ENCODE results near the gene BCAS3.
"Not testable (repeated sequence)": the region's sequence is repeated elsewhere in the genome, so short reads cannot be mapped to it uniquely, and the experiment has no call there.

The BCAS3 gene

DNA sequence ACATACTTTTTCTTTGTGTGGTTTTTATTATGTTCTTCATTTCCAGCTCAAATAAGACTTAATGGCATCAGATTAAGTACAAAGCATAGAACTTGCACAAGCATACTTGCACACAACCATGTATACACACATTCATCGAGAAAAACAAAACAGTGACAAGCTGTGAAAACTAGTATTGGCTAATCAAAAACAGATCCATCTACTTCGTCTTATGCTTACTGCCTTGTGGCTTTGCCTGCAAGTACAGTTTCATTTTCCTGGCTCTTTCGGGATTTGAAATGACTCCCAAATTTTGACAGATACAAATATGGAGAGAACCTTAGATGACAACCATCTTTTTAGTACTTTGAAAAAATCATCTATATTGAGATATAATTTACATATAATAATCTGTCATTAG is 338.3 kb downstream of the BCAS3 start:
- DNase-seq: no peak

DNA sequence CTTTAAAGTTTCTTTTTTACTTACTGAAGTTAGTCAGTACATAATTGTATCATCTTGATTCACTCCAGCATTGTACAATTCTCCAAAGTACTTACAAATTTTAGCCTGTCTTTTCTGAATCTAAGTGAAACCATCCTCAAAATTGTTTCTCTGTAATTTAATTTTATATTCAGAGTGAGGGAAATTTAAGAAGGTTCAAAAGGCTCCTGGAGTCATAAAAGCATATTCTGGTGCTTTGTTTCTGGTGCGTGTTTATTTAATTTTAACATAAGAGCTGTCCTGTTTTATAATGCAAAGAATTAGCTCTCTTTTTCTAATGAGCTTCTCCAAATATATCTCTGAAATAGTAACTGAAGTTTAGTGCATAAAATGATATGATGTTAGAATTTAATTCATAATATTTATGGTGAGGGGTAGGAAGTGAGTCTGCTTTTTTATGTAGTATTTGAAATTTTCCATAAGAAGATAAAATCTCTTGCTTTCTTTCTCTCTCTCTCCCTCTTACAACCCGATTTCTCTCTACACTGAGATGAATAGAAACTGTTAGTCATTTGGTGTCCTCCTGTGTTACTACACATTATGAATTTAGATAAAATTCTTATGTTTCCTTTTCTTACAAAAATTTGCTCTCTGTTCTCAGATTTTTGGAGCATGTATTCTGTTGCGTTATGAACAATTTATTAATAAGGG is 339.8 kb downstream of the BCAS3 start:
- DNase-seq: no peak

GRCh38 chr17:61018938-61019337 is 341.3 kb downstream of the BCAS3 start:
- no peak for DNase-seq

- no peak for DNase-seq
Observed at GRCh38 chr17:61023996-61024395, 346.3 kb downstream of the BCAS3 start.

DNA sequence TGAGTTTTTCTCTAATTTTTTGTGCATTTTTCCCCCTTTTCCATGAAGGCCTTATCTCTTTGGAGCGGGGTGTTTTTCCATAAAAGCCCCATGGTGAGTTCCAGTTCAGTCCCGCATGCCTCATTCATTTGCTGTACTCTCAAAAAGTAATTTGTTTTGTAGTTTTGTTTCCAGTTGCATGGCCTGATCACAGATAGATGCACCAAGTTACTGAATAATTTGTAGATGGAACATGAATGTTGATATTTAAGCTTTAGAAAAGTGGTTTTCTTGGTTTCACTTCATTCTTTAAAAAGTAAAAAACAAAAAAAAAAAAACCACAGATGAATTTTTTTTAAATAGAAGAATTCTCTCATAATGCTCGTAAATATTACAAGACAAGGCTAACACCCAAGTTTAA is 349.2 kb downstream of the BCAS3 start:
- DNase-seq: no peak

DNA sequence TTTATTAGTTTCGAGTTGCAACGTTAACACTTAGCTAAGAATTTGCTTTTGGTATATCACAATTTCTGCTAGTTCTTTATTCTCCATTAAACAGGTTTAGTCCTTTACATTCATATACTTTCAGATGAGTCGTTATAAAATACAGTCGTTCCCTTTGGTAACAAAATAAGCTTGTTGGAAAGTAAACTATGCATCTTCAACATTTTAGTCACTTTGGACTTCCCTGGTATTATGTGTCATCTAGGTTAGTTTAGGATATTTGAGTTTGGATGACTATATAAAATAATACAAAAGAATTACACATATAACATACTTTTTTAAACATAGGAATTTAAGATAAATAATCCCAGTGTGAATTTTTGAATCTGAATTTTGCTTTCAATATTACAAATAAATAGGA is 351.5 kb downstream of the BCAS3 start:
- DNase-seq: no peak

DNA sequence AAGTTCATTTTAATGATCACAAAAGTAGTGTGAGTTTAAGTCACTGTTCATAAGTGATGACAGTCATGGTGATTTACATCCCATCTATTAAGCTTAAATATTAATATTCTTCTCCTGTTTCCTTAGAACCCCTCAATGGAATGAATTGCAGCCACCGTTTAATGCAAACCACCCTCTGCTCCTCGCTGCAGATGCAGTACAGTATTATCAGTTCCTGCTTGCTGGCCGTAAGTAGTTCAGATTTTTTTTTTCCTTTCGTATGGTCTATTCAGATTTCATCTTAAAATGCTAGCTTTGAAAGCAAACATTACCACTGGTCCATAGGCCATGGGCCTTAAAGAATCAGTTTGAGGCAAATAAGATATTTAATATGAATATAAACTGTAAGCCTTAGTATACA is 363.0 kb downstream of the BCAS3 start:
- no peak for DNase-seq

- DNase-seq: not testable (repeated sequence)
Observed at GRCh38 chr17:61042348-61042747, 364.7 kb downstream of the BCAS3 start.

DNA sequence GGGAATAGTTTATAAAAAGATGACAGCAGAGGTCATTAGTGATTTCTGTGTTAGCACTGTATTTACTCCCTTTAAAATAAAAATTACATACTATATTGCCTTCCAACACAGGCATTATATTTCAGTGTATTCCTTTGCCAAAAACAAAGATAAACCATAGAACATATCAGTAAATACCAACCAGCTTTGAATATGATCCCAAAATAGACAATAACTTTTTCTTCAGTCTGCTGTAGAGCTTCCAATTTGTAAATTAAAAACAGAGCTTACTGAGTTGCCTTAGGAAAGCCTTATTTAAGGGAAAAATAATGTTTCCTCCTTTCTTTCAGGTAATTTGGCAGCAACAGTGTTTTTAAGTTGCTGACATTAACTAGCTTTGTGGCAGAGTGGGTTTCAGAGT is 369.9 kb downstream of the BCAS3 start:
- no peak for DNase-seq

GRCh38 chr17:61048376-61049106 is 370.9 kb downstream of the BCAS3 start:
- no peak for DNase-seq

GRCh38 chr17:61053469-61053868 is 375.8 kb downstream of the BCAS3 start:
- no peak for DNase-seq

DNA sequence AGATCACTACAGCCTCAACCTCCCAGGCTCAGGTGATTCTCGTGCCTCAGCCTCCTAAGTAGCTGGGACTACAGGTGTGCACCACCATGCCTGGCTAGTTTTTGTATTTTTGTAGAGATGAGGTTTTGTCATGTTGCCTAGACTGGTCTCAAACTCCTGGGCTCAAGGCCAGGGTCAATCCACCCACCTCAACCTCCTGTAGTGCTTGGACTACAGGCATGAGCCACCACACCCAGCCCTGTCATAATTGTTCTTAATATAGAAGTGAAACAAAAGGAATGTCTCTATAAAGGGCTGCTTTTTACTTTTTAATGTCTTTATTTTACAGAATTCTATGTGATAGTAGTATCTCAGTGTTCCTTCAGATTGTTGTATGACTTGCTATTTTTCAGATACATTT is 376.8 kb downstream of the BCAS3 start:
- DNase-seq: no peak

DNA sequence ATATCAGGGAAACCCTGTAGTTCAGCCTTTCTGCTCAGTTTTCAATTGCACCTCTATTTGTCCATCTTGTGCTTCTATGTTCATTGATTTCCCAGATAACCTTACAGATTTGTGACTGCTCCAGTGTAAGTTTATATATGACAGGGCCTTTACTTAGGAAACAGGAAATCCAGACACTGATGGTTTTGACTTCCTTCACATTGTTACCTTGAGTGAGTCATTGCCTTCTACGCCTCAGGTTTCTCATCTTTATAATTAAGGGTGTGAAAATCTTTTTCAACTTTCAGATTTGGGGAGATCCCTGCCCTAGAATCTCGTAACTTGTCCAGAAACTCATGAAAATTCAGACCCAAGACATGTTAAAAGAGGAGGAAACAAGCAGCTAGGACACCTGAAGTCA is 379.6 kb downstream of the BCAS3 start:
- no peak for DNase-seq

GRCh38 chr17:61058066-61058465 is 380.4 kb downstream of the BCAS3 start:
- DNase-seq: no peak

DNA sequence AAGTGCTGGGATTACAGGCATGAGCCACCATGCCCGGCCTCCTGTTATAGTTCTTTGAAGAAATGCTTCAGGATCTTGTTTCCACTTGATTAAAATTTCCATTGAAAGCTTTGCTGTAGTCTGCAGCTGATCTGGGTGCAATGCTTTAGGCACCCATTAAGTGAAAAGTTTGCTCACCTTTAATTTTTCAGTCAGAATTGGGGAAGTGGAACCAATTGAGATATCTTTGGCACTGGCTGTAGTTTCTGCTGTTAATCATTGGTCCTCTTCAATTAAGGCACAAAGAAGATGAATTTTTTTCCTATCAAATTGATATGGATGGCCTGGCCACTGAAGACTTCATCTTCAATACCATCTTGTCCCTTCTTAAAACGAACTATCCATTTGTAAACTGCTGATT is 385.9 kb downstream of the BCAS3 start:
- DNase-seq: no peak

GRCh38 chr17:61064087-61064951 is 386.7 kb downstream of the BCAS3 start:
- DNase-seq: no peak

GRCh38 chr17:61065263-61065773 is 387.7 kb downstream of the BCAS3 start:
- no peak for DNase-seq

- no peak for DNase-seq
Observed at GRCh38 chr17:61066062-61066461, 388.4 kb downstream of the BCAS3 start.

DNA sequence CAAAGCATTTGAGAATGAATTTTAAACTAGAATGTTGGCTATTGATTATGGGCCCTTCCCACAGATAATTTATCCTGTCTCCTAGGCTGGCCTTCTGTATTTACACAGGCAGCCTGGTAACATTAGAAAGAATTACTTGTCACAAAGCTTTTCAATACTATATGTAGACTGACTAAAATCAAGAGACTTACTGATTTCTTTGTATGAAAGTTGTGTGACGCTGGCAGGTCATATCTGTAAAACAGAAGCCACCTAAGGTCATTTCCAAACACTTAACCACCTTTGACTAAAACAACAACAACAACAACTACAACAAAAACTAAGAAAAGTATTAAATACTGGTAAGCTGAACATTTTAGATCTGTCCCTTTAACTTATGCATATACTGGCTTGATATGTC is 393.0 kb downstream of the BCAS3 start:
- no peak for DNase-seq

- DNase-seq: no peak
Observed at GRCh38 chr17:61072648-61073047, 395.0 kb downstream of the BCAS3 start.

GRCh38 chr17:61073131-61073530 is 395.5 kb downstream of the BCAS3 start:
- no peak for DNase-seq

- no peak for DNase-seq
Observed at GRCh38 chr17:61073799-61074513, 396.3 kb downstream of the BCAS3 start.

DNA sequence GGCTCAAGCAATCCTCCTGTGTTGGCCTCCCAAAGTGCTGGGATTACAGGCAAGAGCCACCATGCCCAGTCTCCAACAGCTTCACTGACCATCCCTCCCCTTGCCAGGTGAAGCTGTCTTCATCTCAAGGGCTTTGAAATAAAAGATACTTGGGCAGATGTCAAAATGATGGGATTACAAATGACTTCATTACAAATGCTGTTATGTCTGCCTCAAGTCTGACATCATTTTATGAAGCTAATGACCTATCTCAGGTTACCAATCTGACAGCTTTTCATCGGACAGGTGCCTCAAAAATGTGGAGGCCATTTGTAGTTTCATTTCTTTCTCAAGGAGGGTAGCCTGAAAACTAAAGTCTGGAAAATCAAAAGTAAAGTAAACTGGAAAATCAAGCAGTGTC is 398.3 kb downstream of the BCAS3 start:
- DNase-seq: no peak
